ENCODE data around the gene CIAO1.
"Not testable (repeated sequence)": the region's sequence is repeated elsewhere in the genome, so short reads cannot be mapped to it uniquely, and the experiment has no call there.

The CIAO1 gene

DNA sequence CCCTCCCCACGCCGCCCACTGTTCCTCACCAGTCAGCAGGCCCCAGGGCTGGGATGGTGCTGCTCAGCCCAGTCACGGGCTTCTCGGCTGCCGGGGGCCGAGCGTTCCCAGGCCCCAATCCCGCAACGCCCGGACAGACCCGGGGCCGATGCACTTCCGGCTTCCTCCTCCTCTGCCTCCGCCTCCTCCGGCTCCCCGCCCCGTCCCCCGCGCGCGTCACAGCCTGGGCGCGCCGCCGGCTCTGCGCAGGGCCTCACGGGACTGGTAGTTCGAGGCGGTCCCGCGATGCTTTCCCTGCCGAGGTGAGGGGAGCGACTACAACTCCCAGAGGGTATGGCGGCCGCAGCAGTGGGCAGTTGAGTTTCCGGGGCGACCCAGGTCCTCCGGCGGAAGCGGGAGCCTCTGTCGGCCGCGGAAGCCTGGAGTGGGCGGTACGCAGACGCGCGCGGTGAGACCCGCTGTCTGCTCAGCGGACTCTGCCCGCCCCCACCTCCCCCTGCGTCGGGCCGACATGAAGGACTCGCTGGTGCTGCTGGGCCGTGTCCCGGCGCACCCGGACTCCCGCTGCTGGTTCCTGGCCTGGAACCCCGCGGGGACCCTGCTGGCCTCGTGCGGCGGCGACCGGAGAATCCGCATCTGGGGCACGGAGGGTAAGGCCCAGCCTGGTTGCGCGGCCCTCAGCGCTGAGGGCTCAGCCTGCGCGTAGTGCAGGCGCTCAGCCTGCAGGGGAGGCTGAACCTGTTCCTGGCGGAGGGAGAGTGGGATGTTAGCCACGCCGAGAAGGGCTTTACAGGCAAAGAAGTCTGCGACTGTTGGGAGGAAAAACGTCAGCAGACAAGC is at the start of gene CIAO1, which contains the start of gene TMEM127:
TSS of gene CIAO1 (plus strand) at position 386 of the 840 bp plus-strand sequence. CDS start at position 512, 126 bp downstream.
TSS of gene TMEM127 (minus strand) at position 158 of the 840 bp plus-strand sequence. CDS start 616 bp downstream, outside the sequence.
- peak; percentile 88 to 99 (median 96) for DNase-seq

DNA sequence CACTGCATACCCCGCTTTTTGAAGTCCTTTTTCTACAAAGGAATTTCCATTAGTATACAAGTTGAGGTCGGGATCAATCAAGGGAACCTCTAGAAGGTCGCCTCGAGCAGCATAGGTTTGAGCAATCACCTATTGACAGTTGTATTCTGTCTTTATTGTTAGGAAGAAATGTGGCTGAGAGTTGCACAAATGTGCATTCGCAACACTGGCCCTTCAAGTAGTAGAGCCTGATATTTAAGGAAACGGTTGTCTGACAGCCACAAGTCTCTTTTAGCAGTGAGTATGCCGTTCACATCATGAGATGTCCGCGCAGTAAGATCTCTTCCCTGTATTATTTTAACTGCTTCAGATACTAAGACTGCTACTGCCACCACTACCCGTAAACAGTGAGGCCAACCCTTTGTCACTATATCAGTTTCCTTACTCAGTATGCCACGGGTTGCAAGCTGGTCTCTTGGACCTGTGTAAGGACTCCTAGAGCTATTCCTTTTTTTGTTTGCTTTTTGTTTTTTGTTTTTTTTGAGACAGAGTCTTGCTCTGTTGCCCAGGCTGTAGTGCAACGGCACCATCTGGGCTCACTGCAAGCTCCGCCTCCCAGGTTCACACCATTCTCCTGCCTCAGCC is 47.4 kb upstream of the CIAO1 start:
- DNase-seq = no peak

DNA sequence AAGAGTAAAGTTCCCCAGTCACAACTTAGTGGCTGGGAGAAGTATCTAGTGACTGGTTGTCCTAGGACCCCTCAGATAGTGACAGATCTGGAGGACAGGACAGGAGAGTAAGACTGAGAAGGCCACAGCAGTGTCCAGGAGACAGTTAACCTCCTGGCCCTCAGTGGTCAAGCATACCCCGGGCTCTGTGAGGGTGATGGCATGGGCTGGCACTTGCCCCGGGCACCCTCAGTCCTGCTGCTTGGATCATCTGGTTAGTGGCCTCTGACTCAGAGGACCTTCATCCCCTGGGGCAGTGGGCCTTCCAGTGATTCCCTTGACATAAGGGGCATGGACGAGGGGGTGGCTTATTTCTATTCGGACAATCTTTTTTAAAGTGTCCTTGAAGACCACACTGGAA is 46.1 kb upstream of the CIAO1 start:
- not testable (repeated sequence) for DNase-seq

DNA sequence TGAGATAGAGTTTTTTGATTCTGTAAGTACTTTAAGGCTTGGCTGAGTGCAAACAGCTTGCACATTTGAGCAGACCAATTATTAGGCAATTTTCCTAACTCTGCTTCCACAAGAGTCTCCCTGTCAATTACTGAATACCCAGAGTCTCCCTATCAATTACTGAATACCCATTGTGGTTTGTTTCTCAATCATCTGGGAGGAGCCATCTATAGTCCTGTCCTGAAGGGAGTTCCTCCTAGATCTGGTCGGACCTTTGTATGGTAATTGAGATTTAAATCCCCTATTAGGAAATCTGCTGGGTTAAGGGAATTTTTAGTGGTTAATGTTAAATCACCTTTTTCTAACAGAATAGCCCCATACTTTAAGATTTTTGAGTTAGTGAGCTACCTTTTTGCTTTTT is 44.9 kb upstream of the CIAO1 start:
- DNase-seq = not testable (repeated sequence)

DNA sequence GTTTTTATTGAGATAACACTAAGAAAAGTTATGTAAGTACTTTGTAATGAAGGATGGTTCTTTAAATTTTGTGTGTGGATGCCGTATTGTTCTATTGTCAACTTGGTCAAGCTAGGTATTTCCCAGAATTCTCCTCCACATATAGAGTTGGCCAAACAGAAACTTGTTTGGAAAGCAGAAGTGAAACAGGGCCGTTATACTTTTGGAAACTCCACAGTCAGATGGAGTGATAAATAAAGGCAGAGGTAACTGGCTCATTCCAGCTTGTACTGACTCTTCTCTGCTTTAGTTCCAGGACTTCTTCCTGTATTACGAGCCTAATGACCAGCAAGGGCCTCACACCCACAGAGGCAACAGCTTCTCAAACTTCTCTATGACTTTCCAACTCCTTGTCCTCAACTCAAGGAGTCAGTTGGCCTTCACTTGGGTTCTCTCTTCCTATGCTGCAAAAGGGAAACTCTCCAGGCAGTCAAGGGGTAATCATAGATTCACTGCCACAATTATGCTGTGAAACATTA is 41.0 kb upstream of the CIAO1 start:
- peak in 1 of 14 donors; percentile 15 for DNase-seq

DNA sequence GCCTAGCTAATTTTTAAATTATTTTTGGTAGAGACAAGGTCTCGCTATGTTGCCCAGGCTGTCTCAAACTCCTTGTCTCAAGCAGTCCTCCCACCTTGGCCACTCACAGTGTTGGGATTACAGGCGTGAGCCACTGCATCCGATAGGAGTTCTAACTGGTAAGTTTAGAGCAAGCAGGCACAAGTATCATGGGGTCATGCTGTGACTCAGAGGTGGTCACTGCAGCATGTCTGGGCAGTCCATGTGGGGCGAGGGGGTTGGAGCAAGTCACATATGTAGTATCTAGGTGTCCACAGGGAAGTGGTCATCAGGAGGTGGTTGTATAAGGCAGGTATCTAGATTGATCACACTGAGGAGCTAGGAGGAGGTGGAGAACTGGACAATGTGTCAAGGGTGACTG is 34.7 kb upstream of the CIAO1 start:
- DNase-seq = no peak

DNA sequence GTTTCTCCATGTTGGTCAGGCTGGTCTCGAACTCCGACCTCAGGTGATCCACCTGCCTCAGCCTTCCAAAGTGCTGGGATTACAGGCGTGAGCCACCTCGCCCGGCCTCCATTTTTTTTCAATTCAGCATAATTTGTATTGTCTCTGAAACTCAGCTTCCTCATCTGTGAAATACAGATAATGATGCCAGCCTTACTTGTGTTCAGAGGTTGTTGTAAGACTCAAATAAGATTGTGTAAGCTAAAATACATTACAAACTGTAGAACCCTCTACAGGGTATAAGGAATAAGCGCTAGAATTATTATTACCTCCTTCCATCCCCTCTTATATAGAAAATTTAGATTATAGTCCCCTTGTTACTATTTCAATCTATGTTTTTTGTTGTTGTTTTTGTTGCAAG is 32.6 kb upstream of the CIAO1 start:
- no peak for DNase-seq

DNA sequence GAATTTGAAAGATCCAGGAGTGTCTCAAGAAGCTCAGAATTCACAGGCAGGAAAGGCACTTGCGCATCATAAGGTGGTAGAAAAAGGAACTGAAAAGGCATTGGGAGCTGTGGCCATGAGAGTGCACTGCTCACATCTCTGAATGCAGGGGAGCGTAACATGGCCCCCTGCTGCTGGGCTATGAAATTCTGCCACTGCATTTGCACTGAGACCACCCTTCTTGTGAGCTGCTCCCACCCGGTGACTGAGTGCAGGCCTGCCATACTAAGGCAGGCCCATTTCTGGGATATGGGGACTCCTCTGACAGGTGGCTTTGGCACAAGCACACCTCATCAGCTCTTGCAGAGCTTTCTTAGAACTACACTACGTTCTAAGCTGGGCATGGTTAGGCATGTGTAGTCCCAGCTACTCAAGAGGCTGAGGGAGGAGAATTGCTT is 32.1 kb upstream of the CIAO1 start:
- no peak for DNase-seq

DNA sequence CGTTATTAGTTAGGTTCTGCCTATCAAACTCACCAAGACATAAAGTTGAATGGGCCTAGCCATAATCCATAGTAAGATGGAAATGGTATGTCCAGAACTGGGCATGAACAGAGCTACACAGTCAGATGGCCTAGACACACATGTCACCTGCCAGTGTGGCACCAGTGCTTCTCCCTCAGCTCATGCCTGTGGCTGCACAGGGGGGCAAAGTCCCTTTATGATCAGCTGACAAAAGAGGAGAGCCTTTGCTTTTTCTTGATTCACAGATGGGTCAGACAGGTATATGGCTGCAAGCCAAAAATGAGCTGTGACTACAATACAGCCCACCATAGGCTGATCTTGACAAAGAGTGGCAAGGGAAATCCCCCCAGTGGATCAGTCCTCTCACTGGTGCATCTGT is 29.1 kb upstream of the CIAO1 start:
- no peak for DNase-seq

DNA sequence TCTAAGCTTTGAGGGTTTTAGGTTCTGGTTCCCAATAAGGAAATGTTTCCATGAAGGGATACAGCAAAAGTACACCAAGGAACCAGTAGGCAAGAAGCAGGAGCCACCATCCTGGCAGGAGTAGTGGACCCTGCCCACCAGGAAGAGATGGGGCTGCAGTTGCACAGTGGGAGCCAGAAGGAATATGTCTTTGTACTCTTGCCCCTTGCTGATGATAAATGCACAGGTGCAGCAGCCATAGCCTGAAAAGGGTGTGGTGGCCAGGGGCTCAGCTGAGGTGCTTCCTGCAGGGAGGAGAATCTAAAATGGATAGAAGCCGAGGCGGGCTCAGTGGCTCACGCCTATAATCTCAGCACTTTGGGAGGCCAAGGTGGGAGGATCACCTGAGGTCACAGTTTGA is 27.8 kb upstream of the CIAO1 start:
- no peak for DNase-seq

DNA sequence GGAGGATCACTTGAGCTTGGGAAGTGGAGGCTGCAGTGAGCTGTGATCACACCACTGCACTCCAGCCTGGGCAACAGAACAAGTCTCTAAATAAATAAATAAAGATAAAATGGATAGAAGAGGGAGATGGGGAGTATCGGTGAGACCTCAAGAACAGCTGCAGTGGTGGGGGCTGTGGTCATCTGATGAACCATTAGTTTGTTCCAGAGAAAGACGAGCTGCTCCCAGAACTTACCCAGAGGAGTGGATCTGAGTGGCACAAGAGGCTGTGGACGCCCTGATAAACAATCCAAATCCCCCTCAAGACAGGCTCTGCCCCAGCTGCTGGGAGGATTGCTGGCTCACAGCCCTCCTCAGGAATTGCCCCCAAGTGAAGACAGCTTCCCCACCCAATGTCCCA is 26.9 kb upstream of the CIAO1 start:
- no peak for DNase-seq

DNA sequence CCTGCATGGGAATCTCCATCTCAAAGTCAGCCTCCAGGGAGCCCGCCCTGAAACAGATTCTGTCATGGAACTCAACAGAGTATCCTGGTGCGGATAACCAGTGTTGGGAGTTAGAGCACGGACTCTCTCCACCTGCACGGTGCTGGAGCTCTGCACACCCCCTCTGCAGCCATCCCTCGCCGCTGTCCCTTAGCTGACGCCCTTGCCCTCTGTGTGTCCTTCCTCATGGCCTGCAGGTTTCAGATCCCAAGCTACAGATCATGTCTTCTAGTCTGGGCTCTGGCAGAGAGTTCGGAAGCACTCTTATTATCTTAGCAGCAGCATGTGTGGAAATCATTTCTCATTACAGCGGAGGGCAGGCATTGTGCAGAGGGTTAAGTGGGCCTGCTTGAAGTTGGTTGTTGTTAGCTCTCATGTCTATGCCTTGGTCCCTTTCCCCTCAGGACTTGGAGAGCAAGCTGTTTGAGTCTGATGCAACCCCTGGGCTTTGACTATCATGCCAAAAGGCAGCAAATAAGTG is 26.2 kb upstream of the CIAO1 start:
- DNase-seq = peak in 1 of 14 donors; percentile 48

DNA sequence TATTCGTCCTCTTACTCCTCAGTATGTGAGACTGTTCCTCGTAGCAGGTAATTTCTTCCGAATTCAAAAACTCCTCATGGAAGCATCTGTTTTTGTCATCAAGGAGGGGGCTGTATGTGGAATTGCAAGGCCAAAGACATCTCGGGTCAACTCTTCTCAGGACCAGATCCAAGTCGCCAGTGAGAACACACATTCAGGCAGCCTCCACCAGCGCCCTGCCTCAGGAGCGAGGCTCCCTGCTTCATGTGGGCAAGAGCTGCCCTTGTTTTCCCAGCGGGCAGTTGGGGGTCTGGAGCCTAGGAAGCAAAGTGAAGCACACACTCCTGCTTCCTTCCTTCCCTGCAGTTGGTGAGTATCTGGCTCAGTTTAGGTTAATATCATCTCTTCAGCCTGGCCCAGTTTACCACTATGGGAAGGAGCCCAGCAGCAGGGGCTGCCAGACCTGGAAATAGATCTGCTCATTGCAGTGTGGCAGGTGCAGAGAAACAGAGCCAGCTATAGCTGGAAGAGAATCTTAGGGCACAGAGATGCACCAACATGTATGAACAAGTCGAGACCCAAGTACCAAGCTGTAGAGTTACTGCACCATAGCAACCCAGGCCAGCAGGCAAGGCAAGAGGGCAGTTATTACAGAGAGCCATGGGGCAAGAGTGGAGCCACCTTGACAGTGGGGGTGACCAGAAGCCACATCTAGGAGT is 25.5 kb upstream of the CIAO1 start:
- peak in 1 of 14 donors; percentile 92 for DNase-seq

DNA sequence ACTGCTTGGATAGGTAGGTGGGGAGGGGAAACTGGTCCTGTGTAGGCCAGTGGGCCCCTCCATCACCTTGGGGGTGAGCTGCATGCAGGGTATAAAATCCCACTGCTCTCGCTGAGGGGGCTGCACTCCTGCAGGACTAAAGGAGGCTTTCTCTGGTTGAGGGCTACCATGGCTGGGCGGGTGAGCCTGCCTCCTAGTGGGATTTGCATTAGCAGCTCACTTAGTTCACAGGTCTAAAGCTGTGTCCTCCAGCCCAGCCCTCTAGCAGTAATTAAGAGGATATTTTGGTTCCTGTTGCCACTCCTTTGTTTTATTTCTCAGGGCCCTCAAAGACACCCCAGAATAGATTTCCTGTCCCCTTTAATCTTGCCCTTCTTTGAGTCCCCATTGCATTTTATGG is 24.8 kb upstream of the CIAO1 start:
- no peak for DNase-seq

DNA sequence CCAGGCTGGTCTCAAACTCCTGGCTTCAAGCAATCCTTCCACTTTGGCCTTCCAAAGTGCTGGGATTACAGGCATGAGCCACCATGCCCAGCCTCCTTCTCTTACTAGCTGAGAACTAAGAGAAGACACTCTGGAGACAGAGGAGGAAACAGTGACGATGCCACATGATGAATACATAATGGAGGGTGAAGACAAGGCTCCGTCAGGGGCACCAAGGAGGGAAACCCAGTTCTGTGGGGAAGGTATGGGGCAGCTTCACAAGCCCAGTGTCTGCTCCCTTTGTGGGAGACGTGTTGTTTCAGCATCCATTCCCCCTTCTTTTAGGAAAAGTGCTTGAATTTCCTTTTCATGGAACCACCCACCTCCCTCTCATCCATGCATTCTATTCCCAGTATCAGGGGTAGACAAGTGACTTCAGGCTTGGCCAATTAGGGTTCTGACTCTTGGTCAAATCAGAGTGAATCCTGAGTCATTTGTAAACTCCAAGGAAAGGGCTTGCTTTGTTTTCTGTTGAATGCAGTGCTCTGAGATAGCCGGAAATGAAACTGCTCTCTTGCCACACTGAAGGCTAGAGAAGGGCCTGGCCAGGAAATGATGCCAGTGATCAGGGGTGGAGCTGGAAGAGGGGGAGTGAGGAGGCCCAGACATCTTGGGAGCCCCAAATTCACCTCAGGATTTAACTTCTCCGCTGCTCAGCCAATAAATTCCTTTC is 24.0 kb upstream of the CIAO1 start:
- peak in 10 of 14 donors; percentile 23 to 77 (median 54) for DNase-seq

DNA sequence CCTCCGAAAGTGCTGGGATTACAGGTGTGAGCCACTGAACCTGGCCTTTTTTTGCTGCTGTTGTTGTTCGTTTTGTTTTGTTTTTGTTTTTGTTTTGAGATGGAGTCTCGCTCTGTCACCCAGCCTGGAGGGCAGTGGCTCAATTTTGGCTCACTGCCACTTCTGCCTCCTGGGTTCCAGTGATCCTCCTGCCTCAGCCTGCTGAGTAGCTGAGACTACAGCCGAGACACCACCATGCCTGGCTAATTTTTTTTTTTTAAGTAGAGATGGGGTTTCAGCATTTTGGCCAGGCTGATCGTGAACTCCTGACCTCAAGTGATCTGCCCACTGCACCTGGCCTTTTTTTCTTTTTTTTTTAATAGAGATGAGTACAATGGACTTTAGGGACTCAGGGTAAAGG is 22.2 kb upstream of the CIAO1 start:
- DNase-seq = no peak

DNA sequence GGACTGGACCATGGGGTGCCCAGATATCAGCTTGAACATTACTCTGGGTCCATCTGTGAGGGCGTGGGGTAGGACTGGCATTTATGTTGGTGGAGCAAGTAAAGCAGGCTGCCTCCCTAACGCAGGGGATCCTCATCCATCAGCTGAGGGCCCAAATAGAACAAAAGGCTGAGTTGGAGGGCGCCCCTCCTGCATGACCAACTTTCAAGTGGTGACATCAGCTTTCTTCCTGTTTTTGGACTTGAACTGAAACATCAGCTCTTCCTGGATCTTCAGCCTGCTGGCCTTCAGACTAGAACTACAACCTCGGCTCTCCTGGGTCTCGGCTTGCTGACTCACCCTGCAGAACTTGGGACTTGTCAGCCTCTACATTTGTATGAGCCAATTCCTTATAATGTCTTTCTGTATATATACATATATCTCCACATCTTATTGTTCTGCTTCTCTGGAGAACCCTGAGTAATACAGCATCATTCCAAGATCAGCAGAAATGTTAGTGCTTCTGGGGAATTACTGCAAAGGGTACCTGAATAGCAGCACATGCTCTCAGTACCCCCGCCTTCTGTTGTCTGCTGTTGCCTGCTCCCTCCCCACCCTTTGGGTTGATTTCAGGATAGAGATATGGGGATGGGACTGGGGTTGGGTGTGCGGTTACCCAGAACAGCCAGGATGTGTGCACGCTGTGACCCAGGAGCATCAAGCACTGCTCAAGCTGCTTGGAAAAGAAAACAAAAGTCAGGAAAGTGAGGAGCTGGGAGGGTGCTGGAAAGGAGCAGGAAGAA is 20.2 kb upstream of the CIAO1 start:
- no peak for DNase-seq

DNA sequence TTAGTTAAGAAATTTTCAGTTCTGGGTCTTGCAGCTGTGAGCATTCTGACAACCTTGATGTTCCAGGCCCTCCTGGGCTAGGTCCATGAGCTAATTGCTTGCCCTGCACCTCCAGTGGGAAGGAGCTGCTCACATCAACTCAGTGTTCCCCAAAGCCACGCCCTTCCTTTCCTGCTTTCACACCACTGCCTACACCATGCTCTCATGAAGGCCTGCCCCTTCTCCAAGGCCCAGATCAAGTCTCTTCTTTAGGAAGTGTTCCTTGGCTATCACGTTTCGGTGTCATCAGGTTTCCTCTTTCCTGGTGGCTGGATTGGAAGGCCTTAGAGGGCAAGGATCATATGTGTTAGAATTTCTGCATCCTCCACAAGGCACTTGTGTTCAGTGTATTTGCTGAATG is 19.0 kb upstream of the CIAO1 start:
- DNase-seq = no peak

DNA sequence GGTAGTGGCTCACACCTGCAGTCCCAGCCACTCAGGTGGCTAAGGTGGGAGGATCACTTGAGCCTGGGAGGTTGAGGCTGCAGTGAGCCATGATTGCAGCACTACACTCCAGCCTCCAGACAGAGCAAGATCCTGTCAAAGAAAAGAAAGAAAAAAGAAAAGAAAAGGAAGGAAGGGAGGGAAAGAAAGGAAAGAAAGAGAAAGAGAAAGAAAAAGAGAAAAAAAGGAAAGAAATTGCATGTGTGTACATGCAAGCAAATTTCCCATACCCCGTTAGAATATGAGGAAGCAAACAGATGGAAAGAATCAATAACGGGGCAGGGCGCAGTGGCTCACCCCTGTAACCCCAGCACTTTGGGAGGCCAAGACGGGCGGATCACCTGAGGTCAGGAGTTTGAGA is 18.1 kb upstream of the CIAO1 start:
- no peak for DNase-seq

DNA sequence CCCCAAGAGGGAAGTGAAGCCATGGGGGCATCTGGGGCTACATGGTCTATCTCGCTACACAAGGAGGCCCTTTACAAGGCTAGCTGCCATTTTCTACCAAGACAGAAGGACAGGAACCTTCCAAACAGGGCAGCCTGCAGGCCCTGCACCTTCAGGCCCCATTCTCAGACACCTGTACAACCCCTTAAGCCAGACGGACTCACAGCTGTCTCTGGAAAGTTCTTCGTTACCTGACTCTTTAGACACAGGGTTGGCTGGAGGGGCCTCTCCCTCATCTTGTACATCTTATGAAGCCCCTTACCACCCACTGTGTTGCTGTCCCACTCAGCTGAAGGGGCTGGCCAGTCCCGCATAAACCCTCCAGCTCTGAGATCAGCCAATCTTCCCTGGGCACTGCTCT is 17.4 kb upstream of the CIAO1 start:
- no peak for DNase-seq

DNA sequence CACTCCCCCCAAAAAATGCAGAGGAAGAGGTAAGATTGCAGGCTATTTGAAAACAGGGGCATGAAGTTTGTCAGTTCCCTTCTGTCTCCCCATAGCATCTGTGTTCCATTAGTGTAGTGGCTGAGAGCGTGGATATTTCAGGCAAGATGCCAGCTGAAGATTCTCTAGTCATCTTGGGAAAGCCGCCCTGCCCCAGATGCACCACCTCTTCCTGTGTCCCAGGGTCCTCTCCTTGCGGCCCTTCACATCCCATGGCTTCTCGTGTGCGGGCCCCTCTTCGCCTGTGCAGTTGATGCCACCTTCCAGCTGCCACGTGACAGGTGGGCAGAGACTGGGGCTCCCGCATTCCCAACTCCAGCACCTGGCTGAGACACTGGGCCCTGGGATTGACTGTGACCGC is 16.4 kb upstream of the CIAO1 start:
- DNase-seq = no peak
